A549 (cell line): ENCODE measurements around the gene HOXA4.

Experiments
- POLR2A ChIP-seq: IDR thresholded peaks from 2 replicates; pipeline ENCODE4 v1.6.1; 2012; ENCODE audit warnings: mild to moderate bottlenecking, low read length
- RAD21 ChIP-seq, 2 experiments: fragments of >200 bp in 1 of 2; sonication (Bioruptor Twin) in 1 of 2; formaldehyde crosslinking in 1 of 2; IDR thresholded peaks in 1 of 2; conservative IDR thresholded peaks in 1 of 2; 2 replicates in 1 of 2; 3 replicates in 1 of 2; pipeline ENCODE4 v1.6.1; 2012 to 2018; ENCODE audit warnings: inconsistent platforms in 1 of 2
- SREBF2 ChIP-seq: fragments of 450-650 bp; IDR thresholded peaks from 2 replicates; pipeline ENCODE4 v1.6.1; 2014; ENCODE audit warnings: mild to moderate bottlenecking, moderate library complexity

DNA sequence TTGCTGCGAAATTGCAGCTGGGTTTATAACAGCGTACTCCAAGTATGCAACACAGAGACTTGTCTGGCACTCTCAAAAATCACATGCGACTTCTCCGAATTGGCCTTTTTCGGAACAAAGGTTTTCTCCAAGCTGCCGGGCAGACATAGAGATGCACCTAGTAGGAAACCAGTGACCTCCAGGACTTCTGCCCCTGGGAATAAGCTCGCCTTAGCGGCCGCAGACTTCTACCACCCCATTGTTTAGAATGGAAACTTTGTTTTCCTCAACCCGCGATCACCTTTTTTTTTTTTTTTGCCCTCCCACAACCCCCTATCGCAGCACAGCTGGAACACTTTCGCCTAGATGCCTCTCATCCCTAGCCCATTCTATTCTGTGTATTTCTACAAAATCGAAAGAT, 48.5 kb upstream of the HOXA4 start:
- TF ChIP-seq POLR2A, result no peak
- TF ChIP-seq RAD21 (conservative IDR thresholded peaks at IDR 0.05 in 1 of 2, IDR thresholded peaks at IDR 0.05 in 1 of 2), result no peak
- TF ChIP-seq SREBF2, result no peak
